GM06990 (cell line): ENCODE measurements around the gene ZNF580.
A peak's percentile ranks its signal among the peaks of the same experiment; 100 is the strongest.

Source experiments
- DNase-seq: peaks from one replicate; pipeline ENCODE4 v3.0.0-alpha.2; 2011; ENCODE audit not compliant: insufficient read length; ENCODE audit errors: extremely low read depth
- H3K27me3 ChIP-seq: replicated peaks from 2 replicates; pipeline ENCODE4 v1.6.0; 2011; ENCODE audit warnings: low read length; ENCODE audit not compliant: control insufficient read depth, insufficient read depth
- H3K36me3 ChIP-seq: 2 replicates; pipeline ENCODE4 v1.5.1; 2011; ENCODE audit warnings: low read length; ENCODE audit not compliant: control insufficient read depth, insufficient read depth
- H3K4me3 ChIP-seq: replicated peaks from 2 replicates; pipeline ENCODE4 v1.5.1; 2011; ENCODE audit warnings: low read depth, mild to moderate bottlenecking, control low read depth, low read length
- TF ChIP-seq, protein P1 (sequence below): IDR thresholded peaks from 2 replicates; pipeline ENCODE4 v1.5.1; 2011; ENCODE audit warnings: low read length, control low read depth, mild to moderate bottlenecking, inconsistent platforms; ENCODE audit not compliant: insufficient read depth, poor library complexity, severe bottlenecking

The ZNF580 gene

DNA sequence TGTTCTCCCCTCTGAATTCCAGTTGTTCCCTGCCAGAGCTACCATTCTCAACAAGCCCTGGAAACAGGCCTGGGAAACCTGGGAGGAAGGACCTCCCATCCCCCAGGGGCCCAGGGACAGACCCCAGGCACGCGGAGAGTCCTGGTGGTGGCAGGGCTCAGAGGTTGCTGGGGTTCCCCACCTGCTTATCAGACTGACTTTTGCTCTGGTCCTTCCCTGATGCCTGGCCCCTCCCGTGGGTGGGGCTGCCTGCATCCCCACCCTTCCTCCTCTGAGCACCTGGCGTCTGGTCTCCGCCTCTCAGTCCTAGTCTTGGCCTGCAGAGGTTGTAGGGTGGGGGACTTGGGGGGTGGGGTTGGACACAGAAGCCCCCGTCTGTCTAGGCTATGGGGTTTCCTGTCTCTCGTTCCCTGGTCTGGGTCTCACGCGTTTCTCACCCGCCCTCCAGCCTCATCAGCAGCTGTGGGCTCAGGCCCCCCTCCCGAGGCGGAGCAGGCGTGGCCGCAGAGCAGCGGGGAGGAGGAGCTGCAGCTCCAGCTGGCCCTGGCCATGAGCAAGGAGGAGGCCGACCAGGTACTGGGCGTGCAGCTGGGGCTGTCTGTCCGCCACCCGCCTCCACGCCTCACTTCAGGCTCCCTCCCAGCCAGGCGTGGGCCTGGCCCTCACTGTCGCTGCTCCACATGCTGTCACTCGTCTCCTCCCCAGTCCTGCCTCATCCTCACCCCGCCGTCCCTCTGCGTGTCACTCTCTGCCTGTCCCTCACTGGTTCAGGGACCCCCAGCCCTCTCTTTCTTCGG lies 47.8 kb downstream of the ZNF580 start:
- TF ChIP-seq, protein P1, sequence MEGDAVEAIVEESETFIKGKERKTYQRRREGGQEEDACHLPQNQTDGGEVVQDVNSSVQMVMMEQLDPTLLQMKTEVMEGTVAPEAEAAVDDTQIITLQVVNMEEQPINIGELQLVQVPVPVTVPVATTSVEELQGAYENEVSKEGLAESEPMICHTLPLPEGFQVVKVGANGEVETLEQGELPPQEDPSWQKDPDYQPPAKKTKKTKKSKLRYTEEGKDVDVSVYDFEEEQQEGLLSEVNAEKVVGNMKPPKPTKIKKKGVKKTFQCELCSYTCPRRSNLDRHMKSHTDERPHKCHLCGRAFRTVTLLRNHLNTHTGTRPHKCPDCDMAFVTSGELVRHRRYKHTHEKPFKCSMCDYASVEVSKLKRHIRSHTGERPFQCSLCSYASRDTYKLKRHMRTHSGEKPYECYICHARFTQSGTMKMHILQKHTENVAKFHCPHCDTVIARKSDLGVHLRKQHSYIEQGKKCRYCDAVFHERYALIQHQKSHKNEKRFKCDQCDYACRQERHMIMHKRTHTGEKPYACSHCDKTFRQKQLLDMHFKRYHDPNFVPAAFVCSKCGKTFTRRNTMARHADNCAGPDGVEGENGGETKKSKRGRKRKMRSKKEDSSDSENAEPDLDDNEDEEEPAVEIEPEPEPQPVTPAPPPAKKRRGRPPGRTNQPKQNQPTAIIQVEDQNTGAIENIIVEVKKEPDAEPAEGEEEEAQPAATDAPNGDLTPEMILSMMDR = no peak
- DNase-seq = peak; percentile 18
- Histone ChIP-seq H3K36me3 (peaks cover 58% of the 10 kb centered on the region), H3K4me3 (no peak overlapping the region), H3K27me3 (no peaks in the 10 kb centered on the region)

DNA sequence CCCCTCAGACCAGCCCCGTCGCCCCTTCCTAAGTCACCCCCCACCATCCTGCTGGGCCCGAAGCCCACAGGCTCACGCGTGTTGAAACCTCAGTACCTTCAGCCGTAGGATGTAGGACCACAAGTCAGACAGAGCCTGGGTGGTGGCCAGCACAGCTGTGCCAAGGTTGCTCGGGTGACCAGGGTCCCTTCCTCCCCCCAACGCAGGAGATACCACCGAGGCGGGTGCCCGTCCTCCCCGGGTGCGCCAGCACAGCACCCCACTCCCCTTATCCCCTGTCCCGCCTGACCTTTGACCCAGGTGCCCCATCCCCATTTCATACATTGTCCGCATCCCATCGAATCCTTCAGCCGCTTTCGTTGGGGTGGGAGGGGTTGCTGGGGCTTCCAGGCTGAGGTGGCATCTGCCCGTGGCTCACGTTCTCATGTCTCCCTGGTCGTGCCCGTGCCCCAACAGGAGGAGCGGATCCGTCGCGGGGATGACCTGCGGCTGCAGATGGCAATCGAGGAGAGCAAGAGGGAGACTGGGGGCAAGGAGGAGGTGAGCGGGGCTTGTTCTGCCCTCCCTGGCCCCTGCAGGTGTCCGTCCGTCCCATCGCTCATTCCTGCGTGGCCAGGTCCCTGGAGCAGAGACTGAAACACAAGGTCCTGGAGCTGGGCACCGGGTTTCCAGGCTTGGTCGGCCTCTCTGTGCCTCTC lies 48.8 kb downstream of the ZNF580 start:
- Histone ChIP-seq H3K36me3 (peaks cover 60% of the 10 kb centered on the region), H3K4me3 (no peak overlapping the region), H3K27me3 (no peaks in the 10 kb centered on the region)
- TF ChIP-seq, protein P1 = no peak
- no peak for DNase-seq

DNA sequence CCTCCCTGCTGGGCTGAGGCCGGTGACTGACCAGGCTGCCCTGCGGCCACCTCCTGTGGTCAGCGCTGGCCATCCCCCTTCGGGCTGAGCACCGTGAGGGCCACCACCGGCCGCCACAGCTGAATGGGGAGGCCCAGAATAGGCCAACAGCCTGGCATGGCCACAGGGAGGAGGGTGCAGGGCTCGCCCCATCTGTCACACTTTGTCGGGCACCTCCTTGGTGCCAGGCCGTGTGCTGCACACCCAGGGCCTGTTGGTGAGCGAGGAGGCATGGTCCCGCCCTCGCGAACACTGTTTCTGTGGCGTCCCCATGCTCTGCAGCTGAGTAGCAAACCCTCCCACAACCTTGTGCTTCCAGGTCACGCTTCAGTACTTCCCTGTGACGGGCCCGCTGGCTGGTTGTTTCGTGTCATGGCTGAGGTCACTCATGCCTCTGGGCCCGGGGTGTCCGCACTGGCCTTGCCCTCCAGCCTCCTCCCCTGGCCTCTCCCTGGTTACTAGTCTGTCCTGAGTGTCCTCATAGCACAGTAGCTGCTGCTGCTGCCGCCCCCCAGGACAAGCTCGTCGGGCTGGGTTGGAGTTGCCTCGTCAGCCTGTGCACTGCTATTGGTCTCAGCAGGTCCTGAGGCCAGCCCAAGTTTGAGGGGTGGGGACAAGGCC lies 49.4 kb downstream of the ZNF580 start:
- TF ChIP-seq, protein P1 = no peak
- H3K4me3 ChIP-seq = no peak overlapping the region
- DNase-seq = no peak
- no peaks in the 10 kb centered on the region for H3K27me3 ChIP-seq
- H3K36me3 ChIP-seq = peaks cover 56% of the 10 kb centered on the region

- no peaks in the 10 kb centered on the region for H3K27me3 ChIP-seq
- peaks cover 54% of the 10 kb centered on the region for H3K36me3 ChIP-seq
- peak; percentile 14 for DNase-seq
- H3K4me3 ChIP-seq = no peak overlapping the region
- TF ChIP-seq, protein P1 = no peak
These were observed 50.2 kb downstream of the ZNF580 start for GRCh38 chr19:55690769-55691545.
